GM18868 (cell line): ENCODE results near the gene C11orf91.
A peak's percentile ranks its signal among the peaks of the same experiment; 100 is the strongest.
"Not testable (repeated sequence)": the region's sequence is repeated elsewhere in the genome, so short reads cannot be mapped to it uniquely, and the experiment has no call there.

Source experiments
- ATAC-seq: cut with Tn5 transposase; IDR thresholded peaks from one replicate; pipeline ENCODE4 v1.9.1; 2021; ENCODE audit warnings: mild to moderate bottlenecking, moderate library complexity; ENCODE audit not compliant: unreplicated experiment

Gene C11orf91

DNA sequence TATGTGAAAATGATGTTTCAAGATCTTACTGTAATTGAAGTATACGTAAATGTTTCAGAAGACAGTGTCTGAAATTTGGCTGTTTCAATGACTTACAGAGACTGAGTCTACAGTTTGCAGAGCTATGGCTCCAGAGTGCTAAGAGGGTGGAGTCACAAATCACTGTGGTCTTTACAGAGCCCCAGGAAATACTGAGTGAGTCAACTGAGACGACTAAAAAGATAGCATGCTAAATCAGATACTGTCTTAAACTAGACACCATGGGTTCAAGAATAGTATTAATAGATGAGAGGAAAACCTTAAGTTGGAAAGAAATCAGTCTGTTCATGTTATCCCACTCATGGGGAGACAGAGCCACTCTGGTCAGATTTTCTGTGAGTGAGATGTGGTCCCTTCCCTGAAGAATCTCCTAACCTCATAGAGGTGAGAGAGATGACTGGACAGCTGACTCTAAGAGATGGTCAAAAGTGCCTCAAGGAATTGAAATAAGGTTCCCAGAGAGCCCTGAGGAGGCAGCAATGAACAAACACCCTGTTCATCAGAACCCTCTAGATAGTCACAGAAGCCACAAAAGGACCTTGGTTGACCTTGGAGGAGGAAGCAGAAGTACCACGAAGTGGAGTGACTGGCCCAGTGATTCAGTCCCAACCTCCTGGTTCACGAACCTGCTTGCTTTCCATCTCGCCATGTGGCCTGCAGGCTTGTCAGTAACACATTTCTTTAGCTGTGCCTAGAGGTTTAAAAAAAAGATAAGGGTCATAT is 30.2 kb downstream of the C11orf91 start:
- ATAC-seq = peak; percentile 42

DNA sequence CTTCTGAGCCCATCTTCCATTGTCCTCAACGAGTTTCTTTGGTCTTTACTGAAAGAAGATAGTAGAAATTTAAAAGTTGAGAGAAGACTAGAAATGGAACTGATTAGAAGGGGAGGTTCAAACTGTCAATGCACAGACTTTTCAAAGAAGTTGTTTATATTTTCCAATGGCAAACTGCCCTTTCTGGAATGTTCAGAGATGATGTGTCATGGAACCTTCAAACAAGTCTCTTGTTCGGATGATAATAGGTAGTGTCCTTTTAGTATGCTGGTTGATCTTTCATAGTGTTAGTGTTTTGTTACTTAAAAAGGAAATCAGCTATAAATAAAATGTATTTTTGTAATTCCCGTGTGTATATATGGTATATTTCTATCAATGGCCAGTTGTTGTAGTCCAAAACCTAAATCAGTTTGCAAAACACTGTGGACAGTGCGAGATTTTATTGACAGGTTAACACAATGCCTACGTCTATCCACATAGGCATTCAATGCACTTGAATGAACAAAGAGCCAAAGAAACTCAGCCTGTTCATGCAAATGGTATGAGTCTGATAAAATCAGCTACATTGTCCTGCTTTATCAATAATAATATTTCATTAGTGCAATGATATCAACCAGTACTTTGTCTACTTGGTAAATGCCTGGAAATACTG is 30.9 kb downstream of the C11orf91 start:
- ATAC-seq = no peak

GRCh38 chr11:33668951-33669596 is 31.6 kb downstream of the C11orf91 start:
- no peak for ATAC-seq

DNA sequence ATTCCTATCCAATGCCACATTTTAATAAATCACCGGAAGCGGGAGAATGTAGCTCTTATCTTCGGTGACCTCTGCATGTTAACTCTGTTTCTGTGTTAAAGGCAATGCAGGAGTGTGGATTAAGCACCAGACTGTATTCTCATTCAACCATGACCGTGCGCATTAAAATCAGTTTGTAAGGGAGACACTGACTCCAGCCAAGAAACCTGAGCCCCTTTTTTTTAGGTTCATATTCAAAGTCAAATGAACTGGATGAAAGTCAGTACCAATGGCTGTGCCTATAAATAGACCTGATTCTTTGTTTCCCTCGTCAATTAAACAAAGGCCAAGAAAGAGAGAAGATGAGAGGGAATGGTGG is 32.2 kb downstream of the C11orf91 start:
- no peak for ATAC-seq

GRCh38 chr11:33667819-33668467 is 32.7 kb downstream of the C11orf91 start:
- no peak for ATAC-seq

GRCh38 chr11:33665350-33666106 is 35.1 kb downstream of the C11orf91 start:
- ATAC-seq = no peak

DNA sequence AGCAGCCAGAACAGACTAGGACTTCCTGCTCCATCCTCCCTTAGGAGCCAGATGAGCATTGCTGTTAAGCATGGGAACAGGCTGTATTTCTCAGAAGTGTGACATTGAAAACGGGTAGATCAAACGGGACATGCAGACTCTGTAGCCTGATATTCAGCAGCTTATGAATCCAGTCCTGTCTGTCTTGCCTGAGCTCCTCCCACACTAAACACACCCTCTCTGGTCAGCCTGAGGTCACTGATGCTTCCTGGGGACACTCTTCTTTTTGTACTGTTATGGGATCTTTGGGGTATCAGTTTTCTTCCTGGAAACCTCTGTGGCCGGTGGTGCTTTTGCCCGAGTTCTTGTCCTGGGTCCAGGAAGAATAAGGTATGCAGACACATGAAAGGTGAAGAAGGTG is 35.8 kb downstream of the C11orf91 start:
- ATAC-seq = no peak

- ATAC-seq = no peak
Observed at GRCh38 chr11:33664166-33664565, 36.5 kb downstream of the C11orf91 start.

DNA sequence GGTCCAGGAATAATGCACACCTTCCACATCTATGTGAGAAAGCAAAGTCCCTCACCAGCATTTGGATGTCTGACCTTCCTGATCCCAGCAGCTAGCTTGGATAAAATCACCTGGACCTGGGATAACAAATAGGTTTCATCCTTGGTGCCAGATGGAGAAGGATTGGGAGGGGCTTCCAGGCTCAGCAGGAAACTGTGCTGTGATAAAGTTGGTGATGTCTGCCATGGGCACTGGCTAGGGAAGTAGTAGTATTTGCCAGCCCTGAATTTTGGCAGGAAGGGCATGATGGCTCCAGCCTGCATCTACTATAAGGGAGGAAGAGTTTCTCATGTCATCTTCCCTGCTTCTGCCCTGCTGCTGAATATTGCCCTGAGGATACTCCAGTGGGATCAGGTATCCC is 37.5 kb downstream of the C11orf91 start:
- no peak for ATAC-seq

DNA sequence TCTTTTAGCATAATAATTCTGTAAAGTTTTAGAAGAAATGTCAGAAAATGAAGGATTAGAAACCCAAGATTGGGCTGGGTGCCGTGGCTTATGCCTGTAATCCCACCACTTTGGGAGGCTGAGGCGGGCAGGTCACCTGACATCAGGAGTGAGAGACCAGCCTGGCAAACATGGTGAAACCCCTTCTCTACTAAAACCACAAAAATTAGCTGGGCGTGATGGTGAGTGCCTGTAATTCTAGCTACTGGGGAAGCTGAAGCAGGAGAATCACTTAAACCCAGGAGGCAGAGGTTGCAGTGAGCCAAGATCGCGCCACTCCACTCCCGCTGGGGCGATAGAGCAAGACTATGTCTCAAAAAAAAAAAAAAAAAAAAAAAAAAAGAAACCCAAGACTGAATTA is 39.1 kb downstream of the C11orf91 start:
- not testable (repeated sequence) for ATAC-seq

DNA sequence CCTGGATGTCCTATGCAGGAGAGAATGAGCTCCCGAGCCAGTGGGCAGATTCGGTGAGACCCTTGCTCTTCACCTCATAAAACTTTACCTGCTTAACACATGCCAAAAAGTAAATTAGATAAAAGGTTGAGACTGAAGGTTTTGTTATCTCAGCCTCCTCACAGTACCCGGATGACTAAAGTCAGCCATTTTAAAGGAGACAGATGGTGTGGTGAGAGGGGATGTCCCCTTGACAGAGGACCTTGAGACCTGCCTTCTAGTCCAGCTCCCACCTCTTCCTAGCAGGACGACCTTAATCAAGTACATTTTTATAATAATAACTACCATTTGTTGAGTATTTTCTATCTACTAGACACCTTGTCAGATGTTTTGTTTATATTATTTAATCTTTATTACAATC is 39.7 kb downstream of the C11orf91 start:
- no peak for ATAC-seq

DNA sequence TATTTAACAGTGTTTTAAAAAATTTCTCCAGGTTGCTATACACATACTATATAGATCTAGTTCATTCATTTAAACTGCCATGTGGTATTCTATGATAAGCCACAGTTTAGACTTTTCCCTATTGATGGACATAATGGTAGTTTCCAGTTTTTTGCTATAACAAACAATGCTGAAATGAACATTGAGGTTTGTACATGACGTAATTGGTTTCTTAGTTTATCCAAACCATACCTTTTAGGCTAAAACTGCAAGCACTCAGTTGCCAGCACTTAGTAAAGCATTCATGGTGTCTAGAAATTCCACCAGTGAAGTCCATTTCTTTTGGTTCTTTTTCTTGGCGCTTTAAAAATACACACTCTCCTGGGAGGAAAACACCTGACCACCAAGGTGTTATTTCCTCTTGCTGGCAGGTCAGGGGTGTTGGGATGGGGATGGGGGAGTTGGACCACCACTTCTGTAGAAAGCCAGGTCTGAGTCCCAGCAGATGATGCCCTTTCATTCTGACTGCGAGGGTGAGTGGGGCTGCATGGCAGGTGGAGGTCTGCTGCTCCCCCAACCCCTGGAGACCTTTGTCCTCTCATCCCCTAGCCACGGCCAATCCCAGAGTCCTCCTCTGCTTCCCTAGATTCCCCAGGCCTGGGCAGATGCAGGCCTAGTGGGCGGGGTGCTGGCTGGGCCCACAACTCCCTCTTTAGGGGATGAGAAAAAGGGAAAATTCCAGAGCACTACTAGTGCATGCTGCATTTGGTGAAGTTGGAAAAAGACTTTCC is 41.1 kb downstream of the C11orf91 start:
- ATAC-seq = no peak

DNA sequence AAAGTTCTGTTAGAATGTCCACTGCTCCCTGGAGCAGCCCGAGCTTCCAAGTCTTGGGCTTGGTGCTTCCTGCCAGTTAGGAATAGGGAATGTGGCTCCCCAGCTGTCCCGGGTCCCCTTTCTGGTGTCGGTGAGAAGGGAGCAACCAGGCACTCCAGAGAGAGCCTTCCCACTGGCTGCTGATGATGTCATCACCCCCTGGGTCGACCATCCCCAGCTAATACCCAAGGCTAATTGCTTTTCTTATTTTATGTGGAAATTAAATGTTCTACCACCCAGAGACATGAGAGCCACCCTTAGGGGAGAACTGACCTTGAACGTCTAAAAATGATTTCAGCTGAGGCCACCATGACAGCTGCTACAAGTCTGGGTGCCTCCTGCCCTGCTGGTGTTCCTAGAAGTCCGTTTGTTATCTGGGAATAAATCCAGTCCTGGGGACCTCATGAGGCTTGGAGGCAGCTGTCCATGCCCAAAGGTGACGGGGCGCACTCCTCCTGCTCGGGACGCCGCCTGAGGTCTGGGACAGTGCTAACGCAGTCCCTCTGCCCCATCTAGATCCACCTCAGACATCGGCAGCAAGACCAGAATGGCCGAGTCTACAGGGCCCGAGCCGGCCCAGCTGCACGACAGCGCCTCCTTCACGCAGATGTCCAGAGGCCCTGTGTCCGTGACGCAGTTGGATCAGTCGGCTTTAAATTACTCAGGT is 42.3 kb downstream of the C11orf91 start:
- ATAC-seq = no peak

- ATAC-seq = no peak
Observed at GRCh38 chr11:33657757-33658156, 42.9 kb downstream of the C11orf91 start.

DNA sequence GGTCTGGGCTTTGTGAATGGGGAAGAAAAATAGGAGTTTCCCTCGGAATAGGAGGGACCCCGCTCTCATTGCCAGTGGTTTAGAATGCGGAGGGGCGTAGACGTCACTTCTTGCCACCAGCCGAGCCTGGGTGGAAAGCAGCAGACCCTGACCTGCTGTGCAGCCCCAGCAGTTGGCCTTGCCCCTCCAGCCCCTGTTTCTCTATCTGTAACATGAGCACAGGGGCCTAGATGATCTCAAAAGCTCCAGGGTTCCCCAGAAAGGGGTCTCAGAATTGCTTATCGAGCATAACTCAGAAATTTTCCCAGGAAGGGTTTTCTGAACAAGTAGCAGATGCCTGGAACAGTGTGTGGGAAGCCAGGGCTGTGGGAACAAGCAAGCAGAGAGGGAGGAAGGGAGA is 43.9 kb downstream of the C11orf91 start:
- peak; percentile 20 for ATAC-seq

GRCh38 chr11:33655842-33656600 is 44.6 kb downstream of the C11orf91 start:
- peak; percentile 67 for ATAC-seq

- no peak for ATAC-seq
Observed at GRCh38 chr11:33654594-33654993, 46.0 kb downstream of the C11orf91 start.

- no peak for ATAC-seq
Observed at GRCh38 chr11:33652930-33653329, 47.7 kb downstream of the C11orf91 start.

GRCh38 chr11:33652431-33652830 is 48.2 kb downstream of the C11orf91 start:
- no peak for ATAC-seq
